Activated CD8-positive, alpha-beta memory T cell treated with anti-CD3 and anti-CD28 coated beads, Interleukin-2, amount 50 U/mL, for 1 hour (primary cell): ENCODE results near the gene TNFRSF1A.
"Not testable (repeated sequence)": the region's sequence is repeated elsewhere in the genome, so short reads cannot be mapped to it uniquely, and the experiment has no call there.

Source experiments
- DNase-seq: peaks from one replicate; pipeline ENCODE4 v3.0.0-alpha.2; 2020; ENCODE audit errors: extremely low read depth

TNFRSF1A gene

GRCh38 chr12:6302621-6303020 lies 39.3 kb downstream of the TNFRSF1A start:
- no peak for DNase-seq

GRCh38 chr12:6301721-6302120 lies 40.2 kb downstream of the TNFRSF1A start:
- DNase-seq, result no peak

GRCh38 chr12:6297170-6297569 lies 44.7 kb downstream of the TNFRSF1A start:
- no peak for DNase-seq

- no peak for DNase-seq
Measured at GRCh38 chr12:6295094-6295811, 46.6 kb downstream of the TNFRSF1A start.

- DNase-seq, result no peak
Measured at GRCh38 chr12:6294156-6295093, 47.5 kb downstream of the TNFRSF1A start.

GRCh38 chr12:6292606-6293005 lies 49.3 kb downstream of the TNFRSF1A start:
- DNase-seq, result no peak

GRCh38 chr12:6289906-6290305 lies 52.0 kb downstream of the TNFRSF1A start:
- not testable (repeated sequence) for DNase-seq

- not testable (repeated sequence) for DNase-seq
Measured at GRCh38 chr12:6289081-6289480, 52.8 kb downstream of the TNFRSF1A start.

- no peak for DNase-seq
Measured at GRCh38 chr12:6288235-6288634, 53.6 kb downstream of the TNFRSF1A start.

- DNase-seq, result no peak
Measured at GRCh38 chr12:6285532-6286306, 56.2 kb downstream of the TNFRSF1A start.

- DNase-seq, result peak; percentile 26
Measured at GRCh38 chr12:6285063-6285477, 56.8 kb downstream of the TNFRSF1A start.

- DNase-seq, result no peak
Measured at GRCh38 chr12:6284273-6284672, 57.6 kb downstream of the TNFRSF1A start.

GRCh38 chr12:6282453-6282840 lies 59.4 kb downstream of the TNFRSF1A start:
- no peak for DNase-seq

- DNase-seq, result no peak
Measured at GRCh38 chr12:6281081-6281809, 60.6 kb downstream of the TNFRSF1A start.

- DNase-seq, result no peak
Measured at GRCh38 chr12:6280672-6281071, 61.2 kb downstream of the TNFRSF1A start.

GRCh38 chr12:6280053-6280469 lies 61.8 kb downstream of the TNFRSF1A start:
- no peak for DNase-seq

GRCh38 chr12:6279631-6280030 lies 62.2 kb downstream of the TNFRSF1A start:
- DNase-seq, result no peak

GRCh38 chr12:6279256-6279628 lies 62.6 kb downstream of the TNFRSF1A start:
- DNase-seq, result no peak
